IMR-90 (cell line): ENCODE results near the gene ADISSP. TPM values are rescaled to one million over a fixed set of nuclear protein-coding genes. Genes with fewer than 3 reads are reported as not detected.

Experiments
- ATAC-seq: fragments of 200-7000 bp; cut with Tn5 transposase; 2 replicates; pipeline ENCODE4 v1.9.1; 2020; ENCODE audit warnings: low read depth, mild to moderate bottlenecking, moderate library complexity
- BruUV-seq: library from RNA; stranded (reverse); fragments of 400-500 nt; replicated peaks from 2 replicates; lab custom pipeline; 2021; lab: Mats Ljungman, UMichigan
- CTCF ChIA-PET: fragments of 300-600 bp; formaldehyde crosslinking; extraction: SDS; loops from one replicate; lab custom pipeline; 2021; ENCODE audit warnings: antibody characterized with exemption; lab: Yijun Ruan, JAX
- POLR2A ChIA-PET: fragments of 300-600 bp; sonication (Branson Sonifier 250); formaldehyde crosslinking; loops from one replicate; lab custom pipeline; 2022; ENCODE audit warnings: antibody characterized with exemption; ENCODE audit not compliant: unreplicated experiment; lab: Charles Lee
- DNase-seq: peaks from one replicate; pipeline ENCODE4 v3.0.0; 2013
- H2AFZ ChIP-seq: replicated peaks from 2 replicates; pipeline ENCODE3; 2013; ENCODE audit warnings: low read length, mild to moderate bottlenecking; ENCODE audit not compliant: poor library complexity
- H2AK5ac ChIP-seq: 2 replicates; pipeline ENCODE4 v1.6.1; 2013; ENCODE audit warnings: low read depth, low read length, inconsistent platforms
- H2AK9ac ChIP-seq: replicated peaks from 2 replicates; pipeline ENCODE3; 2013; ENCODE audit warnings: mild to moderate bottlenecking, low read depth, low read length, moderate library complexity; ENCODE audit not compliant: poor library complexity
- H2BK120ac ChIP-seq: 2 replicates; pipeline ENCODE4 v1.6.1; 2013; ENCODE audit warnings: low read depth, low read length, inconsistent platforms
- H2BK15ac ChIP-seq: 3 replicates; pipeline ENCODE4 v1.6.1; 2013; ENCODE audit warnings: low read depth, low read length, inconsistent platforms
- H2BK20ac ChIP-seq: 2 replicates; pipeline ENCODE4 v1.6.1; 2013; ENCODE audit warnings: low read depth, mild to moderate bottlenecking, inconsistent platforms, low read length, moderate library complexity
- H2BK5ac ChIP-seq: 2 replicates; pipeline ENCODE4 v1.6.1; 2013; ENCODE audit warnings: mild to moderate bottlenecking, low read depth, low read length, inconsistent platforms; ENCODE audit not compliant: poor library complexity, severe bottlenecking
- H3K14ac ChIP-seq: replicated peaks from 2 replicates; pipeline ENCODE4 v1.6.1; 2013; ENCODE audit warnings: low read depth, low read length, inconsistent platforms
- H3K18ac ChIP-seq: 2 replicates; pipeline ENCODE4 v1.6.1; 2013; ENCODE audit warnings: low read depth, low read length, control low read depth
- H3K23ac ChIP-seq: 2 replicates; pipeline ENCODE4 v1.6.1; 2013; ENCODE audit warnings: low read depth, low read length, inconsistent platforms
- H3K27ac ChIP-seq: 2 replicates; pipeline ENCODE4 v1.5.1; 2013; ENCODE audit warnings: mild to moderate bottlenecking, control low read depth, low read length; ENCODE audit not compliant: insufficient read depth
- H3K27me3 ChIP-seq: 2 replicates; pipeline ENCODE4 v1.6.1; 2013; ENCODE audit warnings: low read length; ENCODE audit not compliant: control insufficient read depth, insufficient read depth
- H3K36me3 ChIP-seq: 2 replicates; pipeline ENCODE4 v1.6.1; 2013; ENCODE audit warnings: low read length, mixed read lengths; ENCODE audit not compliant: control insufficient read depth, insufficient read depth
- H3K4ac ChIP-seq: 2 replicates; pipeline ENCODE4 v1.6.1; 2013; ENCODE audit warnings: low read depth, low read length, inconsistent platforms
- H3K4me1 ChIP-seq: 2 replicates; pipeline ENCODE4 v1.6.1; 2013; ENCODE audit warnings: low read length, mixed read lengths; ENCODE audit not compliant: control insufficient read depth, insufficient read depth
- H3K4me2 ChIP-seq: 2 replicates; pipeline ENCODE4 v1.6.1; 2013; ENCODE audit warnings: low read depth, mild to moderate bottlenecking, control low read depth, low read length, moderate library complexity
- H3K4me3 ChIP-seq: 2 replicates; pipeline ENCODE4 v1.5.1; 2013; ENCODE audit warnings: low read depth, mild to moderate bottlenecking, control low read depth, low read length, moderate library complexity; ENCODE audit not compliant: insufficient read depth
- H3K56ac ChIP-seq: 2 replicates; pipeline ENCODE4 v1.6.1; 2013; ENCODE audit warnings: low read length, inconsistent platforms; ENCODE audit not compliant: insufficient read depth; ENCODE audit errors: extremely low read depth
- H3K79me1 ChIP-seq, 2 experiments: 2 replicates each; pipeline ENCODE4 v1.6.1; 2013; ENCODE audit warnings: low read length in 2 of 2, inconsistent platforms in 1 of 2, low read depth in 1 of 2
- H3K9ac ChIP-seq: 2 replicates; pipeline ENCODE4 v1.6.1; 2013; ENCODE audit warnings: low read depth, low read length, control low read depth
- H3K9me1 ChIP-seq: 2 replicates; pipeline ENCODE4 v1.6.1; 2013; ENCODE audit warnings: low read length, inconsistent platforms; ENCODE audit not compliant: insufficient read depth
- H3K9me3 ChIP-seq: 2 replicates; pipeline ENCODE4 v1.6.1; 2013; ENCODE audit warnings: low read length; ENCODE audit not compliant: control insufficient read depth, insufficient read depth
- H4K20me1 ChIP-seq: 2 replicates; pipeline ENCODE4 v1.6.1; 2013; ENCODE audit warnings: low read length, inconsistent platforms; ENCODE audit not compliant: insufficient read depth
- H4K5ac ChIP-seq: 2 replicates; pipeline ENCODE4 v1.6.1; 2013; ENCODE audit warnings: mild to moderate bottlenecking, low read depth, low read length, control low read depth
- H4K8ac ChIP-seq, 2 experiments: 2 replicates each; pipeline ENCODE4 v1.6.1; 2013; ENCODE audit warnings: low read depth in 2 of 2, low read length in 2 of 2, control low read depth in 1 of 2, inconsistent platforms in 1 of 2
- H4K91ac ChIP-seq: 2 replicates; pipeline ENCODE4 v1.6.1; 2013; ENCODE audit warnings: low read depth, low read length, inconsistent platforms; ENCODE audit not compliant: insufficient read depth
- BHLHE40 ChIP-seq: fragments of 150-350 bp; IDR thresholded peaks from 2 replicates; pipeline ENCODE4 v1.6.1; 2016; ENCODE audit warnings: mild to moderate bottlenecking, low read depth, low read length
- CEBPB ChIP-seq: IDR thresholded peaks from 2 replicates; pipeline ENCODE4 v1.6.1; 2012; ENCODE audit warnings: low read depth, low read length, improper control_type of control experiment
- CHD1 ChIP-seq: IDR thresholded peaks from 2 replicates; pipeline ENCODE4 v1.6.1; 2012; ENCODE audit warnings: low read depth, low read length, improper control_type of control experiment
- CTCF ChIP-seq: conservative IDR thresholded peaks from 2 replicates; pipeline ENCODE4 v1.5.1; 2012; ENCODE audit warnings: mild to moderate bottlenecking, low read depth, low read length, improper control_type of control experiment
- ELK1 ChIP-seq: fragments of 150-350 bp; IDR thresholded peaks from 2 replicates; pipeline ENCODE4 v1.6.1; 2016; ENCODE audit warnings: low read depth, mild to moderate bottlenecking, low read length, moderate library complexity, borderline replicate concordance
- FOS ChIP-seq: fragments of 150-350 bp; IDR thresholded peaks from 2 replicates; pipeline ENCODE4 v1.6.1; 2016; ENCODE audit warnings: low read depth, low read length
- MAFK ChIP-seq: IDR thresholded peaks from 2 replicates; pipeline ENCODE4 v1.6.1; 2012; ENCODE audit warnings: low read depth, low read length, improper control_type of control experiment
- MAZ ChIP-seq: IDR thresholded peaks from 2 replicates; pipeline ENCODE4 v1.6.1; 2012; ENCODE audit warnings: low read depth, mild to moderate bottlenecking, low read length, improper control_type of control experiment, moderate library complexity, borderline replicate concordance
- MXI1 ChIP-seq: IDR thresholded peaks from 2 replicates; pipeline ENCODE4 v1.6.1; 2012; ENCODE audit warnings: low read depth, mild to moderate bottlenecking, low read length, moderate library complexity, borderline replicate concordance
- NFE2L2 ChIP-seq: fragments of 150-350 bp; IDR thresholded peaks from 2 replicates; pipeline ENCODE4 v1.6.1; 2016; ENCODE audit warnings: low read depth, mild to moderate bottlenecking, low read length
- POLR2A ChIP-seq: IDR thresholded peaks from 2 replicates; pipeline ENCODE4 v1.6.1; 2012; ENCODE audit warnings: mild to moderate bottlenecking, low read depth, low read length
- RAD21 ChIP-seq: IDR thresholded peaks from 2 replicates; pipeline ENCODE4 v1.6.1; 2012; ENCODE audit warnings: low read length, improper control_type of control experiment
- RCOR1 ChIP-seq: IDR thresholded peaks from 2 replicates; pipeline ENCODE4 v1.6.1; 2012; ENCODE audit warnings: mild to moderate bottlenecking, low read length, improper control_type of control experiment; ENCODE audit not compliant: insufficient replicate concordance
- RFX5 ChIP-seq: IDR thresholded peaks from 2 replicates; pipeline ENCODE4 v1.8.0; 2012; ENCODE audit warnings: low read depth, mild to moderate bottlenecking, low read length, moderate library complexity
- SMC3 ChIP-seq: fragments of 150-350 bp; IDR thresholded peaks from 2 replicates; pipeline ENCODE4 v1.6.1; 2016; ENCODE audit warnings: low read depth, mild to moderate bottlenecking, antibody characterized with exemption, low read length, moderate library complexity
- USF2 ChIP-seq: fragments of 150-350 bp; IDR thresholded peaks from 2 replicates; pipeline ENCODE4 v1.6.1; 2017; ENCODE audit warnings: mild to moderate bottlenecking, antibody characterized with exemption, low read length, low read depth
- WGBS, 2 experiments: methylation state at CpG; one replicate each; pipeline versions ENCODE4 v1.1.5 to v1.1.7; 2013; ENCODE audit warnings: missing lambda C conversion rate in 2 of 2; ENCODE audit not compliant: insufficient read length in 1 of 2; ENCODE audit errors: extremely low coverage in 2 of 2; 5-methylcytosine and 5-hydroxymethylcytosine counted together
- dilution Hi-C: fragments of 300-500 bp; cut with HindIII; formaldehyde crosslinking; loops from one replicate; pipeline ENCODE4 v1.14.3; 2018; ENCODE audit warnings: low sequenced_read_pairs; ENCODE audit not compliant: unreplicated experiment
- in situ Hi-C: fragments of 300-500 bp; cut with MboI; formaldehyde crosslinking; loops from 3 replicates; pipeline ENCODE4 v1.14.3; 2019; ENCODE audit warnings: low sequenced_read_pairs, inconsistent platforms, mixed read lengths
- intact Hi-C: fragments of 100-400 bp; cut with micrococcal nuclease; formaldehyde crosslinking; loops from 2 replicates; pipeline ENCODE4 v1.10.0; 2022
- polyA plus RNA-seq, 3 experiments: library from polyadenylated mRNA; depleted of rRNA; stranded (reverse); fragments of >200 nt; gene quantifications; 2 replicates each; pipeline ENCODE4 v1.2.3, GENCODE V29; 2012; ENCODE audit warnings: low replicate concordance in 1 of 3
- total RNA-seq: library from RNA; depleted of rRNA; stranded (reverse); fragments of >200 nt; gene quantifications from 2 replicates; pipeline ENCODE4 v1.2.3, GENCODE V29; 2012

ADISSP gene
- total and polyA plus RNA-seq, 2 of the 4 experiments (the other 2 are of a cell fraction) = 31.9 to 58.2 TPM

GRCh38 chr20:3749087-3749688, 18.4 kb downstream of the ADISSP start:
- in situ Hi-C loops (no loop called here), dilution Hi-C loops (no loop called here), intact Hi-C loops (no loop called here)
- ChIA-PET POLR2A (no interaction called here), CTCF (interaction anchor here (1.3 kb wide), 1 partner anchor 72 kb away, joined by 3 read pairs; no protein-coding TSS in a partner anchor)
- Histone ChIP-seq H4K8ac (no peak overlapping the region), H4K91ac (no peak overlapping the region), H3K79me1 (no peaks in the 10 kb centered on the region), H2AK5ac (no peak overlapping the region), H2AK9ac (no peak overlapping the region), H3K36me3 (peaks cover 2% of the 10 kb centered on the region), H4K5ac (no peak overlapping the region), H3K18ac (no peak overlapping the region), H3K4me2 (no peak overlapping the region), H3K4me3 (no peak overlapping the region), H2BK20ac (no peak overlapping the region), H3K27ac (no peak overlapping the region), H2AFZ (no peak overlapping the region), H3K14ac (no peak overlapping the region), H3K27me3 (peaks cover 9% of the 10 kb centered on the region), H3K23ac (no peak overlapping the region), H4K20me1 (0 out of 2 replicates have a peak, but pooled peaks cover 6% of the 10 kb centered on the region), H3K4me1 (no peaks in the 10 kb centered on the region), H3K4ac (no peak overlapping the region), H2BK5ac (no peak overlapping the region), H3K9me3 (no peaks in the 10 kb centered on the region), H2BK15ac (no peak overlapping the region), H3K9me1 (no peaks in the 10 kb centered on the region), H3K9ac (no peak overlapping the region), H2BK120ac (no peak overlapping the region), H3K56ac (no peak overlapping the region)
- WGBS, 2 experiments = 35% methylated on average over 2 of the region's 24 CpGs; no CpG with 5 or more reads in 1 of the 2 experiments
- TF ChIP-seq MXI1 = no peak
- no peak for TF ChIP-seq POLR2A
- TF ChIP-seq RAD21 = no peak
- TF ChIP-seq RFX5 = no peak
- no peak for TF ChIP-seq NFE2L2
- TF ChIP-seq CHD1 = no peak
- TF ChIP-seq MAFK = no peak
- TF ChIP-seq BHLHE40 = no peak
- no peak for TF ChIP-seq FOS
- TF ChIP-seq SMC3 = no peak
- no peak for TF ChIP-seq MAZ
- TF ChIP-seq CEBPB = no peak
- no peak for TF ChIP-seq CTCF
- TF ChIP-seq USF2 = no peak
- no peak for TF ChIP-seq RCOR1
- TF ChIP-seq ELK1 = no peak
- DNase-seq (no peak), ATAC-seq (no peak)
- BruUV-seq = no TSS peak
